ENCODE results near the gene METTL16. TPM values are rescaled to one million over a fixed set of nuclear protein-coding genes. Genes with fewer than 3 reads are reported as not detected.
A peak's percentile ranks its signal among the peaks of the same experiment; 100 is the strongest.

The METTL16 gene
- total and polyA plus RNA-seq, 11 donors, result 13.9 to 32.0 (median 24.3) TPM

DNA sequence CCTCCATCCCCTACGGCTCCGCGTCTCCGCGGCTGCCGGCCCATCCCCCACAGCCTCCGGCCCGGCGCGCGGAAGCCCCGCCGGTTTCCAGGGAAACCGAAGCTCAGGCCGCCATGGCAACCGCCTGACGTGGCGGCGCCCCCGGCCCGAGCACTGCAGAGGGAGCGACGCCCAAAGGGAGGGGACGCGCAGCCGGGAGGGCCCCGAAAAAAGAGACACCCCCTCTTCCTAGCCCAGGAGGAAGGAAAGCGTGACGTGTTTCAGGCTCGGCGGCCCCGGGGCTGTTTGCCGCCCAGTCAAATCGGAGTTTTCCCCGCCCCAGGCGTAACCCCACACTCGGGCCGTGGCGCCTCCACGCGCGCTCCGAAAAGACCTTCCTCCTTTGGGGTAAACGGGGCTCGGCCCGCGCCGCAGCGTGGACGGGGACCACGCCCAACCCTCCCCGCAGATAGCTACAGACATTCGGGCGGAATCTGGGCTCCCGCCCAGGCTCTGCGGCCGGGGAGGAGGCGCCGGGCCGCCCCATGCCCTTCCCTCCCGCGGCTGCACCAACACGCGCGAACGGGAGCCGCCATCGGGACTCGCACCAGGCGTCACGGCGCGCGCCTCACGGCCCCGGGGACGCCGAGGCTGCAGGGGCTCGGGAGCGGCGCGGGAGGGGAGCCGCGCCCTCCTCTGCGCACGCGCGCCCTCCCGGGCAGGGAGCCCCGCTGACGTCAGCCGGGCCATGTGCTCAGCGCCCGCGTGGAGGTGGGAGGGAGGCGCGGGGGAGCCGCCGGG, 118.3 kb downstream of the METTL16 start:
- H3K27ac ChIP-seq, result peak overlapping the region; percentile 99 to 100 (median 100)
- 0% methylated on average over 30 to 99 of the region's 99 CpGs; no CpG with 5 or more reads in 1 of the 4 donors for WGBS, 4 donors
- TF ChIP-seq, protein P1, sequence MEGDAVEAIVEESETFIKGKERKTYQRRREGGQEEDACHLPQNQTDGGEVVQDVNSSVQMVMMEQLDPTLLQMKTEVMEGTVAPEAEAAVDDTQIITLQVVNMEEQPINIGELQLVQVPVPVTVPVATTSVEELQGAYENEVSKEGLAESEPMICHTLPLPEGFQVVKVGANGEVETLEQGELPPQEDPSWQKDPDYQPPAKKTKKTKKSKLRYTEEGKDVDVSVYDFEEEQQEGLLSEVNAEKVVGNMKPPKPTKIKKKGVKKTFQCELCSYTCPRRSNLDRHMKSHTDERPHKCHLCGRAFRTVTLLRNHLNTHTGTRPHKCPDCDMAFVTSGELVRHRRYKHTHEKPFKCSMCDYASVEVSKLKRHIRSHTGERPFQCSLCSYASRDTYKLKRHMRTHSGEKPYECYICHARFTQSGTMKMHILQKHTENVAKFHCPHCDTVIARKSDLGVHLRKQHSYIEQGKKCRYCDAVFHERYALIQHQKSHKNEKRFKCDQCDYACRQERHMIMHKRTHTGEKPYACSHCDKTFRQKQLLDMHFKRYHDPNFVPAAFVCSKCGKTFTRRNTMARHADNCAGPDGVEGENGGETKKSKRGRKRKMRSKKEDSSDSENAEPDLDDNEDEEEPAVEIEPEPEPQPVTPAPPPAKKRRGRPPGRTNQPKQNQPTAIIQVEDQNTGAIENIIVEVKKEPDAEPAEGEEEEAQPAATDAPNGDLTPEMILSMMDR (IDR thresholded peaks at IDR 0.05), result no peak
- TF ChIP-seq POLR2A (IDR thresholded peaks at IDR 0.05), result peak in 1 of 2 donors; percentile 55
- intact Hi-C loops (cut with DNase I), result loop anchor here in 2 of 10 donors (1.0 to 10.0 kb wide), 3 partner anchors 8 to 679 kb away; partner anchors contain the start of genes MNT (in 1 of the 2) and TLCD2 (in 1 of the 2)
- ATAC-seq, result peak; percentile 13 to 62 (median 46)
- H3K4me1 ChIP-seq, result peaks cover 33 to 79% (median 67%) of the 10 kb centered on the region in 12 donors
- H3K27me3 ChIP-seq, result no peaks in the 10 kb centered on the region
- H3K9me3 ChIP-seq, result no peaks in the 10 kb centered on the region
- peaks cover 0 to 9% (median 0%) of the 10 kb centered on the region in 9 donors for H3K36me3 ChIP-seq
- peak; percentile 93 to 97 (median 93) for DNase-seq
- H3K4me3 ChIP-seq, result peak overlapping the region; percentile 62 to 97 (median 84)

DNA sequence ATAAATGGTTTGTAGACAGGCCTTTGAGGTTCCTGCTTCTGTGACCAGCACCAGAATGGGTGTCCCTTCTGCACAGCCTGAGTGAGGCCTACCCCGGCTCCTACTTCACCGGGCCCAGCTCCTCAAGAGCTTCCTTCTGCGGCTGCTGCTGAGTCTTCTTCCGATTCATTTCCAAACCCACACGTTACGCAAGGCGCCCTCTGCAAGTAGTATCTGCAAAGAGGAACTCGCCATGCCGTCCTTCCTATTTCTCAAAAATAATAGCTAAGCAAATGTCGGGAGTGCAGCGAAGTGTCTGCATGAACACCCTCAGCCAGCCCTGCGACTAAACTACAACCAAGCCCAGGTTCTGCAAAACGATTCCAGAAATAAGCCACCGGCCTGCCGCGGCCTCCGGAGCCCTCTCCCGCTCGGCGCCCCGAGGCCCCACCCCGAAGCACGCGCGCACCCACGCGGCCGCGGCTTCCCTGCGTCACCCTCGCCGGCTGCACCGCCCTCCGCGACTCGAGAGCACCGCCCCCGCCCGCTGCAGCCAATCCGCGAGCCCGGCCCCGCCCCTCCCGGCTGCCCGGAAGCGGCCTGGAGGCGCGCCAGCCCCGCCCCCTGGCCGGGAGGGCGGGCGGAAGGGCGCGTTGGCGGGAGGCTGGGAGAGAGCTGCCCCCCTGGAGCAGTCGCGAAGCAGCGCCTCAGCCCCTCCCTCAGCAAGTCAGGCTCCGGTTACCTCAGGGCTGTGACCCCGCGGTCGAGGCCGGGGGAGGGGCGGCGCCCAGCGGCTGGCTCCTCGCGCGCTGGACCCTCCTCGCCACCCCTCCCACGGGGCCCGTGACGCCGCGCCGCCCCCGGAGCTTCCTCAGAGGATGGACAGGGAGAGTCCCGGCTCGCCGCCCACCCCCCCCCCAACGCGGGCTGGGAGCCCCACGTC, 119.2 kb downstream of the METTL16 start:
- 1 to 2% (median 1%) methylated on average over 18 to 83 of the region's 83 CpGs for WGBS, 4 donors
- peaks cover 0 to 13% (median 6%) of the 10 kb centered on the region in 9 donors for H3K36me3 ChIP-seq

DNA sequence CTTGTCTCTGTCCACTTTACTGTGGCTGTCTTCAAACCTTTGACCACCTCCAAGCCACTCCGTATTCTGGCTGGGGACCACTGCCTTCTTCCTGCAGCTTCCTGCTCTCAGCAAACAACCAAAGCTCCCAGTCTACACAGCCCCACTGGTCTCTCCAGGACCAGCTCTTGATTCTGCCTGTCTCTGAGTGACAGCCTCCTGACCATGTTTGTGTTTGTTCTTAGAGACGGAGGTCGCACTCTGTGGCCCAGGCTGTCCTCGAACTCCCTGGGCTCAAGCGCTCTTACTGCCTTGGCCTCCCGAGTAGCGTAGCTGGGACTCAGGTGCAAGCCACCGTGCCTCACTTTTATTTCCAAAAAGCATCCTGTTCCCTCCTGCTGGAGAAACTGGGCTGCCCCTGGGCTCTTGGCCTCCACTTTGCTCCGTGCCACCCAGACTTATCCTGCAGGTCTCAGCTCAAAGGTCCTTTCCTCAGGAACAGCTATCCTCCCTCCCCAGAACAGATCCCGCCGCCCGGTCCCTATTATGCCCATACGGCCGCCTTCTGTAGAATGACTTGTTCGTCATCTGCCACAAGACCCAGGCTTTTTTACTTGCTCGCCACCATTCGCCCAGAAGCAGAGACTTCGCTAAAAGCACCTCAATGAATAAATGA, 120.0 kb downstream of the METTL16 start:
- intact Hi-C loops (cut with DNase I), result loop anchor here in 3 of 10 donors (1.0 to 10.0 kb wide), 4 partner anchors 10 to 677 kb away; partner anchors contain the start of genes MNT (in 1 of the 3) and TLCD2 (in 1 of the 3)
- 71 to 81% (median 77%) methylated on average over 17 to 18 of the region's 18 CpGs for WGBS, 4 donors
- Histone ChIP-seq H3K27me3 (no peaks in the 10 kb centered on the region), H3K4me1 (peaks cover 21 to 63% (median 52%) of the 10 kb centered on the region in 12 donors), H3K4me3 (peak overlapping the region in 10 of 12 donors; percentile 46 to 97 (median 86)), H3K27ac (peak overlapping the region in 11 of 12 donors; percentile 99 to 100 (median 100)), H3K36me3 (peaks cover 2 to 21% (median 14%) of the 10 kb centered on the region in 9 donors), H3K9me3 (no peaks in the 10 kb centered on the region)
- ATAC-seq (no peak), DNase-seq (peak in 1 of 5 donors; percentile 57)
- no peak for TF ChIP-seq POLR2A (IDR thresholded peaks at IDR 0.05)
- TF ChIP-seq, protein P1 (IDR thresholded peaks at IDR 0.05), result no peak

More for the DNA sequence above, 119.2 kb downstream of the METTL16 start:
- ATAC-seq, result peak; percentile 31 to 71 (median 64)
- peak; percentile 96 to 98 (median 98) for DNase-seq
- Histone ChIP-seq H3K27ac (peak overlapping the region; percentile 99 to 100 (median 100)), H3K4me3 (peak overlapping the region; percentile 62 to 97 (median 84)), H3K9me3 (no peaks in the 10 kb centered on the region), H3K4me1 (peaks cover 24 to 71% (median 59%) of the 10 kb centered on the region in 12 donors), H3K27me3 (no peaks in the 10 kb centered on the region)
- TF ChIP-seq, protein P1 (IDR thresholded peaks at IDR 0.05), result no peak
- peak in 1 of 2 donors; percentile 49 for TF ChIP-seq POLR2A (IDR thresholded peaks at IDR 0.05)
- intact Hi-C loops (cut with DNase I), result loop anchor here in 3 of 10 donors (1.0 to 10.0 kb wide), 3 partner anchors 9 to 678 kb away; partner anchors contain the start of genes MNT (in 2 of the 3) and TLCD2 (in 1 of the 3)

All from heart left ventricle (tissue), 16 donors.